ENCODE measurements around the gene PRKCE. TPM values are rescaled to one million over a fixed set of nuclear protein-coding genes. Genes with fewer than 3 reads are reported as not detected.

The PRKCE gene
- total and polyA plus RNA-seq, 2 donors (not counting 1 experiment from before 2014, with no cell fraction given), result 23.6 to 271 TPM

- H3K9me3 Mint-ChIP-seq (ENCODE audit: insufficient read depth), result peaks cover 3% of the 10 kb centered on the region
- ChIA-PET POLR2A (no interaction called here), CTCF (interaction anchor here (1.4 kb wide), 1 partner anchor 147 kb away, joined by 4 read pairs; no protein-coding TSS in a partner anchor)
- Histone ChIP-seq H2AFZ (ENCODE audit: insufficient read depth, low read depth, low read length, poor library complexity, severe bottlenecking) (no peak overlapping the region), H3K36me3 (replicated peaks in 1 of 2; ENCODE audit: control extremely low read depth in 1 of 2, control insufficient read depth in 1 of 2, extremely low read depth in 1 of 2, insufficient read depth in 2 of 2, low read length in 1 of 2) (no peaks in the 10 kb centered on the region), H3K27me3 (replicated peaks in 1 of 4; ENCODE audit: control extremely low read depth in 1 of 4, control insufficient read depth in 3 of 4, insufficient read depth in 4 of 4, low read length in 3 of 4) (no peaks in the 10 kb centered on the region), H3K4me2 (replicated peaks; ENCODE audit: low read depth, low read length, poor library complexity, severe bottlenecking) (peak overlapping the region; percentile 20), H3K79me2 (ENCODE audit: control insufficient read depth, insufficient read depth, low read length) (peaks cover 67% of the 10 kb centered on the region), H4K20me1 (ENCODE audit: control insufficient read depth, insufficient read depth, low read length, poor library complexity, severe bottlenecking) (peaks cover 22% of the 10 kb centered on the region), H3K4me1 (ENCODE audit: control insufficient read depth in 2 of 2, insufficient read depth in 2 of 2, low read length in 2 of 2) (peaks cover 18 to 25% of the 10 kb centered on the region in 2 donors), H3K9me3 (ENCODE audit: control extremely low read depth in 1 of 3, control insufficient read depth in 2 of 3, insufficient read depth in 1 of 3, low read length in 2 of 3) (peaks cover 0 to 3% (median 0%) of the 10 kb centered on the region in 3 donors), H3K4me3 (ENCODE audit: control extremely low read depth in 1 of 5, extremely low read depth in 1 of 5, insufficient read depth in 1 of 5, low read depth in 2 of 5, low read length in 4 of 5) (no peak overlapping the region), H3K27ac (ENCODE audit: low read length in 2 of 2) (peak overlapping the region; percentile 79 to 90), H3K9ac (ENCODE audit: low read length) (no peak overlapping the region)
- no peak for TF ChIP-seq EZH2 (IDR thresholded peaks at IDR 0.05; ENCODE audit: borderline replicate concordance, insufficient read depth, low read depth, low read length, poor library complexity, severe bottlenecking)
- TF ChIP-seq, protein P1, sequence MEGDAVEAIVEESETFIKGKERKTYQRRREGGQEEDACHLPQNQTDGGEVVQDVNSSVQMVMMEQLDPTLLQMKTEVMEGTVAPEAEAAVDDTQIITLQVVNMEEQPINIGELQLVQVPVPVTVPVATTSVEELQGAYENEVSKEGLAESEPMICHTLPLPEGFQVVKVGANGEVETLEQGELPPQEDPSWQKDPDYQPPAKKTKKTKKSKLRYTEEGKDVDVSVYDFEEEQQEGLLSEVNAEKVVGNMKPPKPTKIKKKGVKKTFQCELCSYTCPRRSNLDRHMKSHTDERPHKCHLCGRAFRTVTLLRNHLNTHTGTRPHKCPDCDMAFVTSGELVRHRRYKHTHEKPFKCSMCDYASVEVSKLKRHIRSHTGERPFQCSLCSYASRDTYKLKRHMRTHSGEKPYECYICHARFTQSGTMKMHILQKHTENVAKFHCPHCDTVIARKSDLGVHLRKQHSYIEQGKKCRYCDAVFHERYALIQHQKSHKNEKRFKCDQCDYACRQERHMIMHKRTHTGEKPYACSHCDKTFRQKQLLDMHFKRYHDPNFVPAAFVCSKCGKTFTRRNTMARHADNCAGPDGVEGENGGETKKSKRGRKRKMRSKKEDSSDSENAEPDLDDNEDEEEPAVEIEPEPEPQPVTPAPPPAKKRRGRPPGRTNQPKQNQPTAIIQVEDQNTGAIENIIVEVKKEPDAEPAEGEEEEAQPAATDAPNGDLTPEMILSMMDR (IDR thresholded peaks at IDR 0.05), result no peak
- no peak overlapping the region for H3K4me3 Mint-ChIP-seq
- peaks cover 33% of the 10 kb centered on the region for H3K4me1 Mint-ChIP-seq
- H3K27ac Mint-ChIP-seq, result no peak overlapping the region
- ATAC-seq (ENCODE audit: low read depth) (no peak), DNase-seq (no peak)
- intact Hi-C loops (cut with micrococcal nuclease), result no loop called here
- H3K27me3 Mint-ChIP-seq, result no peaks in the 10 kb centered on the region
- 89% methylated on average over 4 of the region's 10 CpGs for WGBS (ENCODE audit: insufficient coverage)
Observed at GRCh38 chr2:45928946-45929345, 277.5 kb downstream of the PRKCE start.

GRCh38 chr2:45929674-45930395, 278.4 kb downstream of the PRKCE start:
- ChIA-PET CTCF (interaction anchor here (1.4 to 1.6 kb wide), 2 partner anchors 148 to 151 kb away, joined by 4 to 7 read pairs; no protein-coding TSS in a partner anchor), POLR2A (no interaction called here)
- H2AFZ ChIP-seq (ENCODE audit: insufficient read depth, low read depth, low read length, poor library complexity, severe bottlenecking), result no peak overlapping the region
- H3K4me2 ChIP-seq (replicated peaks; ENCODE audit: low read depth, low read length, poor library complexity, severe bottlenecking), result peak overlapping the region; percentile 20
- H3K79me2 ChIP-seq (ENCODE audit: control insufficient read depth, insufficient read depth, low read length), result peaks cover 59% of the 10 kb centered on the region
- H3K27ac ChIP-seq (ENCODE audit: low read length in 2 of 2), result peak overlapping the region; percentile 79 to 90
- H3K27me3 Mint-ChIP-seq, result no peaks in the 10 kb centered on the region
- ATAC-seq (ENCODE audit: low read depth), result peak; percentile 63
- peaks cover 3% of the 10 kb centered on the region for H3K9me3 Mint-ChIP-seq (ENCODE audit: insufficient read depth)
- peaks cover 17% of the 10 kb centered on the region for H4K20me1 ChIP-seq (ENCODE audit: control insufficient read depth, insufficient read depth, low read length, poor library complexity, severe bottlenecking)
- H3K4me3 ChIP-seq (ENCODE audit: control extremely low read depth in 1 of 5, extremely low read depth in 1 of 5, insufficient read depth in 1 of 5, low read depth in 2 of 5, low read length in 4 of 5), result no peak overlapping the region
- H3K9ac ChIP-seq (ENCODE audit: low read length), result no peak overlapping the region
- H3K4me3 Mint-ChIP-seq, result peak overlapping the region; percentile 6
- intact Hi-C loops (cut with micrococcal nuclease), result no loop called here
- peaks cover 29% of the 10 kb centered on the region for H3K4me1 Mint-ChIP-seq
- TF ChIP-seq, protein P1 (IDR thresholded peaks at IDR 0.05), result no peak
- TF ChIP-seq EZH2 (IDR thresholded peaks at IDR 0.05; ENCODE audit: borderline replicate concordance, insufficient read depth, low read depth, low read length, poor library complexity, severe bottlenecking), result no peak
- peaks cover 0 to 3% (median 0%) of the 10 kb centered on the region in 3 donors for H3K9me3 ChIP-seq (ENCODE audit: control extremely low read depth in 1 of 3, control insufficient read depth in 2 of 3, insufficient read depth in 1 of 3, low read length in 2 of 3)
- H3K4me1 ChIP-seq (ENCODE audit: control insufficient read depth in 2 of 2, insufficient read depth in 2 of 2, low read length in 2 of 2), result peaks cover 18 to 25% of the 10 kb centered on the region in 2 donors
- H3K36me3 ChIP-seq (replicated peaks in 1 of 2; ENCODE audit: control extremely low read depth in 1 of 2, control insufficient read depth in 1 of 2, extremely low read depth in 1 of 2, insufficient read depth in 2 of 2, low read length in 1 of 2), result no peaks in the 10 kb centered on the region
- H3K27ac Mint-ChIP-seq, result peak overlapping the region; percentile 42
- H3K27me3 ChIP-seq (replicated peaks in 1 of 4; ENCODE audit: control extremely low read depth in 1 of 4, control insufficient read depth in 3 of 4, insufficient read depth in 4 of 4, low read length in 3 of 4), result no peaks in the 10 kb centered on the region
- DNase-seq, result peak; percentile 78
- WGBS (ENCODE audit: insufficient coverage), result 45% methylated on average over 2 of the region's 6 CpGs
